Transverse colon (tissue), 4 donors: ENCODE measurements around the gene INHBC.

Experiments
- CTCF ChIP-seq, 5 experiments: fragments of 200-600 bp in 3 of 5; fragments of 450-650 bp in 2 of 5; sonication (generic) in 3 of 5; IDR thresholded peaks; 1 replicate in 2 of 5; 2 replicates in 3 of 5; pipeline ENCODE4 v1.5.1; 2016 to 2017; ENCODE audit warnings: antibody characterized with exemption in 5 of 5, inconsistent platforms in 3 of 5, mild to moderate bottlenecking in 2 of 5, moderate library complexity in 1 of 5
- EP300 ChIP-seq: sonication (generic); formaldehyde crosslinking; IDR thresholded peaks from one replicate; pipeline ENCODE4 v1.6.1; 2017; ENCODE audit warnings: antibody characterized with exemption, low read depth
- POLR2A ChIP-seq: fragments of 450-650 bp; IDR thresholded peaks from one replicate; pipeline ENCODE4 v1.6.1; 2016; ENCODE audit warnings: antibody characterized with exemption, mild to moderate bottlenecking, moderate library complexity
- POLR2AphosphoS5 ChIP-seq, 3 donors: sonication (generic); formaldehyde crosslinking; IDR thresholded peaks; one replicate each; pipeline ENCODE4 v1.6.1; 2016; ENCODE audit warnings: antibody characterized with exemption in 3 of 3

- TF ChIP-seq CTCF (IDR thresholded peaks at IDR 0.05) (no peak), POLR2A (no peak), POLR2AphosphoS5 (IDR thresholded peaks at IDR 0.05) (no peak), EP300 (no peak)
These were observed 5.0 kb upstream of the INHBC start for GRCh38 chr12:57429473-57430111.
